GM12878 (cell line): ENCODE results near the gene CASP3. TPM values are rescaled to one million over a fixed set of nuclear protein-coding genes. Genes with fewer than 3 reads are reported as not detected.

Experiments
- ATAC-seq: fragments of 200-7000 bp; cut with Tn5 transposase; 3 replicates; pipeline ENCODE4 v1.9.1; 2020; ENCODE audit warnings: mild to moderate bottlenecking, moderate library complexity
- BruUV-seq: library from RNA; stranded (reverse); fragments of 400-500 nt; replicated peaks from 2 replicates; lab custom pipeline; 2021; lab: Mats Ljungman, UMichigan
- CTCF ChIA-PET: fragments of 300-600 bp; sonication (Branson Sonifier 250); formaldehyde crosslinking; extraction: SDS; loops from one replicate; lab custom pipeline; 2021; ENCODE audit warnings: inconsistent platforms; lab: Yijun Ruan, JAX
- POLR2A ChIA-PET: fragments of 350-600 bp; formaldehyde crosslinking; extraction: SDS; loops from one replicate; lab custom pipeline; 2021; ENCODE audit warnings: inconsistent platforms; lab: Charles Lee
- RAD21 ChIA-PET: fragments of 300-600 bp; sonication (Branson Sonifier 250); formaldehyde crosslinking; loops from one replicate; lab custom pipeline; 2023; ENCODE audit warnings: antibody characterized with exemption; ENCODE audit not compliant: unreplicated experiment; lab: Charles Lee
- SMC1A ChIA-PET: fragments of 300-600 bp; sonication (Branson Sonifier 250); formaldehyde crosslinking; loops from one replicate; lab custom pipeline; 2023; ENCODE audit not compliant: unreplicated experiment, uncharacterized antibody; lab: Charles Lee
- DNase-seq: peaks from one replicate; pipeline ENCODE4 v3.0.0-alpha.2; 2011; ENCODE audit warnings: low read depth, low spot score
- FAIRE-seq: peaks from 3 replicates; lab custom pipeline; 2011; peaks lifted over from hg19 to GRCh38; lab: Jason Lieb, UNC
- H2AFZ ChIP-seq: 2 replicates; pipeline ENCODE4 v1.6.0; 2011; ENCODE audit warnings: low read depth, low read length, control low read depth; ENCODE audit not compliant: control insufficient read depth
- H3K27ac ChIP-seq: 2 replicates; pipeline ENCODE4 v1.5.1; 2011; ENCODE audit warnings: control low read depth; ENCODE audit not compliant: control insufficient read depth, insufficient read depth
- H3K27me3 ChIP-seq, 2 experiments: replicated peaks in 1 of 2; 2 replicates each; pipeline versions ENCODE4 v1.6.0 to v1.6.1; 2011; ENCODE audit warnings: low read length in 1 of 2; ENCODE audit not compliant: control insufficient read depth in 2 of 2, insufficient read depth in 2 of 2
- H3K36me3 ChIP-seq, 2 experiments: 2 replicates each; pipeline ENCODE4 v1.5.1; 2011; ENCODE audit warnings: low read length in 1 of 2; ENCODE audit not compliant: control insufficient read depth in 2 of 2, insufficient read depth in 2 of 2
- H3K4me1 ChIP-seq: 2 replicates; pipeline ENCODE4 v1.6.1; 2011; ENCODE audit warnings: mild to moderate bottlenecking, low read length, moderate library complexity, mixed read lengths; ENCODE audit not compliant: control insufficient read depth, insufficient read depth
- H3K4me2 ChIP-seq: 2 replicates; pipeline ENCODE4 v1.6.0; 2011; ENCODE audit warnings: control low read depth; ENCODE audit not compliant: control insufficient read depth, insufficient read depth
- H3K4me3 ChIP-seq: fragments of 200-600 bp; sonication (generic); 2 replicates; pipeline ENCODE4 v1.5.1; 2016
- H3K79me2 ChIP-seq: 2 replicates; pipeline ENCODE4 v1.6.0; 2011; ENCODE audit warnings: low read length; ENCODE audit not compliant: control insufficient read depth, insufficient read depth
- H3K9ac ChIP-seq: 2 replicates; pipeline ENCODE4 v1.8.0; 2011; ENCODE audit warnings: low read length, control low read depth, mixed read lengths; ENCODE audit not compliant: control insufficient read depth, insufficient read depth
- H3K9me3 ChIP-seq: replicated peaks from 3 replicates; pipeline ENCODE4 v1.5.1; 2011; ENCODE audit warnings: mild to moderate bottlenecking, low read length; ENCODE audit not compliant: control insufficient read depth, insufficient read depth
- H4K20me1 ChIP-seq: 2 replicates; pipeline ENCODE4 v1.6.0; 2011; ENCODE audit not compliant: control insufficient read depth, insufficient read depth
- BCL11A ChIP-seq: IDR thresholded peaks from 2 replicates; pipeline ENCODE4 v1.6.1; 2011; ENCODE audit warnings: low read depth, low read length
- BRCA1 ChIP-seq: IDR thresholded peaks from 2 replicates; pipeline ENCODE4 v1.6.1; 2011; ENCODE audit warnings: low read depth, low read length, improper control_type of control experiment
- HCFC1 ChIP-seq: fragments of 150-350 bp; IDR thresholded peaks from 2 replicates; pipeline ENCODE4 v1.6.1; 2014; ENCODE audit warnings: low read length
- IRF3 ChIP-seq: fragments of 450-650 bp; IDR thresholded peaks from 2 replicates; pipeline ENCODE4 v1.6.1; 2014; ENCODE audit warnings: mild to moderate bottlenecking
- KDM1A ChIP-seq: fragments of 200-600 bp; sonication (generic); IDR thresholded peaks from 2 replicates; pipeline ENCODE4 v1.6.1; 2016; ENCODE audit warnings: borderline replicate concordance
- MXI1 ChIP-seq: fragments of 150-350 bp; IDR thresholded peaks from 2 replicates; pipeline ENCODE4 v1.6.1; 2011; ENCODE audit warnings: low read depth, mild to moderate bottlenecking, inconsistent platforms, low read length, improper control_type of control experiment
- NFYB ChIP-seq: IDR thresholded peaks from 2 replicates; pipeline ENCODE4 v1.6.1; 2011; ENCODE audit warnings: low read depth, mild to moderate bottlenecking, low read length, improper control_type of control experiment, moderate library complexity; ENCODE audit not compliant: insufficient read depth
- POLR2AphosphoS5 ChIP-seq: IDR thresholded peaks from 2 replicates; pipeline ENCODE4 v1.6.1; 2011; ENCODE audit warnings: mild to moderate bottlenecking, low read length, inconsistent platforms
- SKIL ChIP-seq: fragments of 450-650 bp; IDR thresholded peaks from 2 replicates; pipeline ENCODE4 v1.6.1; 2017; ENCODE audit warnings: mild to moderate bottlenecking, low read depth, inconsistent platforms; ENCODE audit not compliant: poor library complexity, severe bottlenecking
- SUPT20H ChIP-seq: IDR thresholded peaks from 2 replicates; pipeline ENCODE4 v1.6.1; 2011; ENCODE audit warnings: low read depth, mild to moderate bottlenecking, low read length, moderate library complexity, borderline replicate concordance; ENCODE audit not compliant: control insufficient read depth
- TCF7 ChIP-seq: IDR thresholded peaks from 2 replicates; pipeline ENCODE4 v1.6.1; 2014; ENCODE audit warnings: antibody characterized with exemption, borderline replicate concordance
- YBX1 ChIP-seq: fragments of 450-650 bp; IDR thresholded peaks from 2 replicates; pipeline ENCODE4 v1.6.1; 2016; ENCODE audit warnings: antibody characterized with exemption
- ZNF24 ChIP-seq: fragments of 450-650 bp; IDR thresholded peaks from 2 replicates; pipeline ENCODE4 v1.6.1; 2017; ENCODE audit warnings: antibody characterized with exemption, mild to moderate bottlenecking
- WGBS: methylation state at CpG from one replicate; pipeline ENCODE4 v1.1.6; 2016; ENCODE audit warnings: low lambda C conversion rate; ENCODE audit not compliant: insufficient replicate concordance, insufficient coverage; ENCODE audit errors: missing lambda C conversion rate; 5-methylcytosine and 5-hydroxymethylcytosine counted together
- in situ Hi-C: fragments of 300-500 bp; cut with MboI; formaldehyde crosslinking; loops from 9 replicates; pipeline ENCODE4 v1.14.3; 2018; ENCODE audit warnings: mixed read lengths
- intact Hi-C: fragments of 100-400 bp; cut with micrococcal nuclease; formaldehyde crosslinking; loops from one replicate; pipeline ENCODE4 v1.14.2; 2022; ENCODE audit not compliant: unreplicated experiment
- polyA plus RNA-seq, 11 experiments: library from polyadenylated mRNA; depleted of rRNA in 4 of 11; unstranded in 6 of 11; stranded (reverse) in 5 of 11; fragments of >200 nt; fragmentation: Nextera tagmentation in 4 of 11; fragmentation: Illumina TruSeq in 1 of 11; extraction: Ambion mirVana in 4 of 11; extraction: Trizol in 1 of 11; gene quantifications; 1 replicate in 1 of 11; 2 replicates in 10 of 11; pipeline versions ENCODE4 v1.2.1 to v1.2.3, GENCODE V29; 2011 to 2016; ENCODE audit warnings: inconsistent platforms in 2 of 11, missing spikeins in 2 of 11, low read depth in 1 of 11
- total RNA-seq, 4 experiments: library from RNA; depleted of rRNA in 3 of 4; stranded (reverse); fragments of >200 nt in 3 of 4; fragmentation: Illumina TruSeq in 1 of 4; extraction: Trizol in 1 of 4; gene quantifications; 2 replicates each; pipeline versions ENCODE4 v1.2.1 to v1.2.3, GENCODE V29; 2013 to 2021

Gene CASP3
- total and polyA plus RNA-seq, 10 of the 15 experiments (the other 5 are each of a cell fraction or from before 2014, with no cell fraction given) = 50.0 to 194 (median 74.4) TPM

- H3K9me3 ChIP-seq = no peaks in the 10 kb centered on the region; the same call in 2 of the 3 replicates
- TF ChIP-seq TCF7 (no peak), NFYB (no peak), IRF3 (no peak), SUPT20H (no peak)
- WGBS = 73% methylated on average over 8 of the region's 8 CpGs
- no peak overlapping the region for H2AFZ ChIP-seq
- FAIRE-seq = no peak
- POLR2A ChIA-PET = interaction anchor here (0.8 kb wide), 1 partner anchor 21 kb away, joined by 3 read pairs; no protein-coding TSS in a partner anchor
- RAD21 ChIA-PET = interaction anchor here (1.3 kb wide), 1 partner anchor 325 kb away, joined by 3 read pairs; no protein-coding TSS in a partner anchor
- no peak for DNase-seq
- H3K4me2 ChIP-seq = no peak overlapping the region
- no peak overlapping the region for H3K9ac ChIP-seq
- SMC1A ChIA-PET = interaction anchor here (1.2 to 2.2 kb wide), 7 partner anchors 10 to 49 kb away, joined by 3 to 6 read pairs (median 4); no protein-coding TSS in a partner anchor
- H3K4me1 ChIP-seq = peaks cover 15% of the 10 kb centered on the region
- CTCF ChIA-PET = interaction anchor here (1.6 kb wide), 1 partner anchor 25 kb away, joined by 3 read pairs; no protein-coding TSS in a partner anchor
- no peaks in the 10 kb centered on the region for H3K36me3 ChIP-seq
- in situ Hi-C loops (no loop called here), intact Hi-C loops (no loop called here)
- no TSS peak for BruUV-seq
- no peak overlapping the region for H3K4me3 ChIP-seq
- ATAC-seq = no peak
- H3K27me3 ChIP-seq = no peaks in the 10 kb centered on the region
- no peaks in the 10 kb centered on the region for H3K79me2 ChIP-seq
- H3K27ac ChIP-seq = no peak overlapping the region
- no peaks in the 10 kb centered on the region for H4K20me1 ChIP-seq
Observed at GRCh38 chr4:184588893-184589292, 60.4 kb downstream of the CASP3 start.

GRCh38 chr4:184587701-184588100 lies 61.5 kb downstream of the CASP3 start:
- in situ Hi-C loops (no loop called here), intact Hi-C loops (no loop called here)
- FAIRE-seq = no peak
- SMC1A ChIA-PET = interaction anchor here (0.8 to 1.7 kb wide), 6 partner anchors 9 to 327 kb away, joined by 3 to 4 read pairs (median 3); no protein-coding TSS in a partner anchor
- Histone ChIP-seq H4K20me1 (no peaks in the 10 kb centered on the region), H3K79me2 (no peaks in the 10 kb centered on the region), H3K27ac (no peak overlapping the region), H3K4me2 (no peak overlapping the region), H3K36me3 (no peaks in the 10 kb centered on the region), H3K4me1 (peaks cover 24% of the 10 kb centered on the region), H3K4me3 (no peak overlapping the region), H2AFZ (no peak overlapping the region), H3K27me3 (no peaks in the 10 kb centered on the region), H3K9ac (no peak overlapping the region), H3K9me3 (no peaks in the 10 kb centered on the region; the same call in 2 of the 3 replicates)
- CTCF ChIA-PET = no interaction called here
- DNase-seq = no peak
- BruUV-seq = no TSS peak
- POLR2A ChIA-PET = interaction anchor here (0.7 kb wide), 1 partner anchor 1113 kb away, joined by 3 read pairs; no protein-coding TSS in a partner anchor
- no peak for ATAC-seq
- RAD21 ChIA-PET = interaction anchor here (1.0 kb wide), 1 partner anchor 240 kb away, joined by 3 read pairs; no protein-coding TSS in a partner anchor
- 64% methylated on average over 3 of the region's 3 CpGs for WGBS
- TF ChIP-seq SKIL (no peak), MXI1 (no peak), ZNF24 (no peak), POLR2AphosphoS5 (no peak), HCFC1 (no peak), BCL11A (no peak), BRCA1 (no peak), YBX1 (no peak), KDM1A (no peak)
